H1 (cell line): ENCODE measurements around the gene CXCL14. TPM values are rescaled to one million over a fixed set of nuclear protein-coding genes. Genes with fewer than 3 reads are reported as not detected.
A peak's percentile ranks its signal among the peaks of the same experiment; 100 is the strongest.

ENCODE experiments used
- CTCF ChIA-PET: fragments of 300-600 bp; sonication (Branson Sonifier 250); formaldehyde crosslinking; loops from one replicate; lab custom pipeline; 2021; ENCODE audit not compliant: partially characterized antibody; lab: Charles Lee
- POLR2A ChIA-PET: fragments of 300-600 bp; sonication (Branson Sonifier 250); formaldehyde crosslinking; loops from one replicate; lab custom pipeline; 2021; ENCODE audit warnings: inconsistent platforms; ENCODE audit not compliant: partially characterized antibody; lab: Charles Lee
- DNase-seq, 2 experiments: peaks; one replicate each; pipeline versions ENCODE4 v3.0.0 to v3.0.0-alpha.2; 2010 to 2022; ENCODE audit warnings: low spot score in 2 of 2, low read depth in 1 of 2, mixed read lengths in 1 of 2
- FAIRE-seq: peaks from 2 replicates; lab custom pipeline; 2011; peaks lifted over from hg19 to GRCh38; lab: Jason Lieb, UNC
- H2AFZ ChIP-seq: 2 replicates; pipeline ENCODE4 v1.8.1; 2012; ENCODE audit warnings: low read length, inconsistent platforms
- H2AK5ac ChIP-seq: 2 replicates; pipeline ENCODE4 v1.6.1; 2013; ENCODE audit warnings: low read depth, low read length
- H2BK120ac ChIP-seq: replicated peaks from 2 replicates; pipeline ENCODE3; 2013; ENCODE audit warnings: low read depth, low read length, inconsistent platforms
- H2BK12ac ChIP-seq: 2 replicates; pipeline ENCODE4 v1.6.1; 2013; ENCODE audit warnings: low read depth, low read length
- H2BK15ac ChIP-seq: 2 replicates; pipeline ENCODE4 v1.6.1; 2013; ENCODE audit warnings: low read length
- H2BK20ac ChIP-seq: 2 replicates; pipeline ENCODE4 v1.6.1; 2013; ENCODE audit warnings: low read length
- H2BK5ac ChIP-seq: 2 replicates; pipeline ENCODE4 v1.6.1; 2013; ENCODE audit warnings: low read depth, low read length
- H3K14ac ChIP-seq: 2 replicates; pipeline ENCODE4 v1.6.1; 2013; ENCODE audit warnings: inconsistent platforms; ENCODE audit not compliant: insufficient read length
- H3K18ac ChIP-seq: 2 replicates; pipeline ENCODE4 v1.6.1; 2013; ENCODE audit warnings: low read length; ENCODE audit errors: extremely low read depth
- H3K23ac ChIP-seq: 2 replicates; pipeline ENCODE4 v1.6.1; 2013; ENCODE audit warnings: inconsistent platforms; ENCODE audit not compliant: insufficient read length
- H3K23me2 ChIP-seq: 2 replicates; pipeline ENCODE4 v1.6.1; 2013; ENCODE audit warnings: low read depth, low read length
- H3K27ac ChIP-seq: 2 replicates; pipeline ENCODE4 v1.6.1; 2011; ENCODE audit warnings: low read depth, low read length, inconsistent platforms
- H3K27me3 ChIP-seq, 4 experiments: replicated peaks in 1 of 4; 1 replicate in 1 of 4; 2 replicates in 3 of 4; pipeline versions ENCODE4 v1.6.1 to v1.8.1; 2011 to 2013; ENCODE audit warnings: low read length in 3 of 4, mild to moderate bottlenecking in 3 of 4, inconsistent platforms in 2 of 4, mixed read lengths in 2 of 4, moderate library complexity in 1 of 4; ENCODE audit not compliant: control insufficient read depth in 3 of 4, insufficient read depth in 3 of 4; ENCODE audit errors: extremely low read depth in 1 of 4
- H3K36me3 ChIP-seq, 4 experiments: 2 replicates each; pipeline versions ENCODE4 v1.6.1 to v1.8.1; 2011 to 2013; ENCODE audit warnings: mild to moderate bottlenecking in 4 of 4, low read length in 3 of 4, moderate library complexity in 2 of 4, control low read depth in 1 of 4, inconsistent platforms in 1 of 4; ENCODE audit not compliant: insufficient read depth in 4 of 4, control insufficient read depth in 2 of 4
- H3K4ac ChIP-seq: replicated peaks from 2 replicates; pipeline ENCODE3; 2013; ENCODE audit warnings: low read length, low read depth, mixed read lengths, inconsistent platforms; ENCODE audit not compliant: insufficient read length
- H3K4me1 ChIP-seq, 4 experiments: replicated peaks in 1 of 4; 1 replicate in 1 of 4; 2 replicates in 3 of 4; pipeline versions ENCODE4 v1.6.1 to v1.8.1; 2011 to 2013; ENCODE audit warnings: low read length in 3 of 4, inconsistent platforms in 2 of 4, mixed read lengths in 1 of 4; ENCODE audit not compliant: insufficient read depth in 4 of 4, control insufficient read depth in 3 of 4
- H3K4me2 ChIP-seq, 2 experiments: 2 replicates each; pipeline versions ENCODE4 v1.6.1 to v1.8.1; 2011 to 2013; ENCODE audit warnings: low read depth in 2 of 2, low read length in 2 of 2, control low read depth in 1 of 2, inconsistent platforms in 1 of 2, mild to moderate bottlenecking in 1 of 2; ENCODE audit not compliant: insufficient read depth in 1 of 2
- H3K4me3 ChIP-seq, 4 experiments: fragments of 200-600, 300-600 bp in 1 of 4; sonication (generic), shearing (Covaris generic), sonication (Bioruptor Twin) in 1 of 4; 2 replicates each; pipeline versions ENCODE4 v1.5.1 to v1.8.1; 2011 to 2016; ENCODE audit warnings: low read length in 4 of 4, low read depth in 3 of 4, control low read depth in 2 of 4, inconsistent platforms in 2 of 4, mild to moderate bottlenecking in 2 of 4, mixed read lengths in 1 of 4, moderate library complexity in 1 of 4; ENCODE audit not compliant: insufficient read depth in 2 of 4; ENCODE audit errors: extremely low read depth in 1 of 4
- H3K56ac ChIP-seq: replicated peaks from 2 replicates; pipeline ENCODE3; 2013; ENCODE audit warnings: low read depth, mild to moderate bottlenecking, mixed read lengths, low read length, inconsistent platforms; ENCODE audit not compliant: insufficient read length
- H3K79me1 ChIP-seq: 2 replicates; pipeline ENCODE4 v1.6.1; 2013; ENCODE audit warnings: low read depth, low read length, control low read depth
- H3K79me2 ChIP-seq, 2 experiments: 2 replicates each; pipeline versions ENCODE4 v1.6.1 to v1.8.1; 2012 to 2013; ENCODE audit warnings: low read length in 2 of 2, mild to moderate bottlenecking in 2 of 2, inconsistent platforms in 1 of 2; ENCODE audit not compliant: insufficient read depth in 2 of 2, control insufficient read depth in 1 of 2
- H3K9ac ChIP-seq, 4 experiments: replicated peaks in 1 of 4; 1 replicate in 1 of 4; 2 replicates in 3 of 4; pipeline versions ENCODE4 v1.6.1 to v1.8.1; 2011 to 2013; ENCODE audit warnings: low read depth in 3 of 4, low read length in 3 of 4, control low read depth in 2 of 4, mild to moderate bottlenecking in 2 of 4, moderate library complexity in 2 of 4, inconsistent platforms in 1 of 4; ENCODE audit errors: extremely low read depth in 1 of 4
- H3K9me3 ChIP-seq, 2 experiments: 2 replicates each; pipeline versions ENCODE4 v1.6.1 to v1.8.1; 2012 to 2013; ENCODE audit warnings: mild to moderate bottlenecking in 2 of 2, moderate library complexity in 2 of 2, control low read depth in 1 of 2, inconsistent platforms in 1 of 2, low read depth in 1 of 2, low read length in 1 of 2, mixed read lengths in 1 of 2; ENCODE audit not compliant: insufficient read depth in 2 of 2
- H4K20me1 ChIP-seq, 2 experiments: replicated peaks in 1 of 2; 2 replicates each; pipeline versions ENCODE3 to v1.8.1; 2011 to 2013; ENCODE audit warnings: inconsistent platforms in 2 of 2, low read length in 2 of 2, mild to moderate bottlenecking in 1 of 2; ENCODE audit not compliant: insufficient read depth in 2 of 2, control insufficient read depth in 1 of 2
- H4K5ac ChIP-seq: 2 replicates; pipeline ENCODE4 v1.6.1; 2013; ENCODE audit warnings: low read length, low read depth, mixed read lengths, inconsistent platforms; ENCODE audit not compliant: insufficient read length
- H4K8ac ChIP-seq: 2 replicates; pipeline ENCODE4 v1.8.0; 2013; ENCODE audit warnings: mild to moderate bottlenecking, moderate library complexity, low read length, inconsistent platforms; ENCODE audit not compliant: insufficient read depth; ENCODE audit errors: extremely low read depth
- H4K91ac ChIP-seq: replicated peaks from 2 replicates; pipeline ENCODE3; 2013; ENCODE audit warnings: low read length, mixed read lengths, inconsistent platforms; ENCODE audit not compliant: insufficient read length
- CEBPB ChIP-seq: IDR thresholded peaks from 2 replicates; pipeline ENCODE4 v1.6.1; 2012; ENCODE audit warnings: low read depth, low read length
- JUND ChIP-seq: IDR thresholded peaks from 2 replicates; pipeline ENCODE4 v1.6.1; 2011; ENCODE audit warnings: mild to moderate bottlenecking, improper control_type of control experiment, low read length
- KDM5A ChIP-seq: fragments of 200-600 bp; IDR thresholded peaks from 2 replicates; pipeline ENCODE4 v1.7.1; 2012; ENCODE audit warnings: mild to moderate bottlenecking, low read length, inconsistent platforms, mixed read lengths
- NANOG ChIP-seq: IDR thresholded peaks from 2 replicates; pipeline ENCODE4 v1.6.1; 2011; ENCODE audit warnings: low read length, low read depth, mild to moderate bottlenecking, inconsistent platforms; ENCODE audit not compliant: insufficient read depth, poor library complexity, severe bottlenecking
- PHF8 ChIP-seq: fragments of 200-600 bp; sonication (generic); conservative IDR thresholded peaks from 2 replicates; pipeline ENCODE4 v1.7.1; 2012; ENCODE audit warnings: low read depth, mild to moderate bottlenecking, inconsistent platforms, low read length, moderate library complexity
- POU5F1 ChIP-seq: IDR thresholded peaks from 2 replicates; pipeline ENCODE4 v1.6.1; 2011; ENCODE audit warnings: low read depth, mild to moderate bottlenecking, low read length, moderate library complexity
- RBBP5 ChIP-seq: IDR thresholded peaks from 2 replicates; pipeline ENCODE4 v1.7.1; 2012; ENCODE audit warnings: low read depth, mild to moderate bottlenecking, inconsistent platforms, low read length, moderate library complexity, borderline replicate concordance
- RXRA ChIP-seq: IDR thresholded peaks from 2 replicates; pipeline ENCODE4 v1.6.1; 2011; ENCODE audit warnings: low read depth, mild to moderate bottlenecking, low read length, moderate library complexity; ENCODE audit not compliant: insufficient read depth
- SAP30 ChIP-seq: fragments of 300-600 bp; sonication (generic); IDR thresholded peaks from 2 replicates; pipeline ENCODE4 v1.7.1; 2012; ENCODE audit warnings: low read length, moderate library complexity, mild to moderate bottlenecking, inconsistent platforms; ENCODE audit not compliant: insufficient read depth, insufficient replicate concordance
- SIRT6 ChIP-seq: IDR thresholded peaks from one replicate; pipeline ENCODE4 v1.7.1; 2012; ENCODE audit warnings: low read length, inconsistent platforms
- TBP ChIP-seq: IDR thresholded peaks from 2 replicates; pipeline ENCODE4 v1.6.1; 2011; ENCODE audit warnings: low read depth, low read length, improper control_type of control experiment
- YY1 ChIP-seq: IDR thresholded peaks from 2 replicates; pipeline ENCODE4 v1.6.1; 2011; ENCODE audit warnings: low read depth, mild to moderate bottlenecking, low read length
- WGBS, 2 experiments: shearing (Covaris generic) in 1 of 2; methylation state at CpG; one replicate each; pipeline versions ENCODE4 v1.1.6 to v1.1.7; 2013 to 2015; ENCODE audit warnings: low lambda C conversion rate in 2 of 2, mixed read lengths in 2 of 2, inconsistent platforms in 1 of 2, low coverage in 1 of 2, missing lambda C conversion rate in 1 of 2; ENCODE audit not compliant: insufficient replicate concordance in 2 of 2, insufficient coverage in 1 of 2, insufficient read length in 1 of 2; ENCODE audit errors: extremely low coverage in 1 of 2, missing lambda C conversion rate in 1 of 2; 5-methylcytosine and 5-hydroxymethylcytosine counted together
- polyA plus RNA-seq, 7 experiments: library from polyadenylated mRNA; depleted of rRNA in 3 of 7; stranded (reverse) in 5 of 7; unstranded in 2 of 7; fragments of >200 nt in 5 of 7; fragments of 200-250 nt in 2 of 7; gene quantifications; 1 replicate in 5 of 7; 2 replicates in 1 of 7; 4 replicates in 1 of 7; pipeline versions ENCODE4 v1.2.1 to v1.2.3, GENCODE V29; 2011 to 2013; ENCODE audit warnings: missing spikeins in 2 of 7, mixed read lengths in 2 of 7
- total RNA-seq: library from RNA; stranded (reverse); fragmentation: NEBNext Ultra II Directional; extraction: Animal tissue kit (Norgen Biotek cat#: 25700); gene quantifications from 2 replicates; pipeline ENCODE4 v1.2.1, GENCODE V29; 2021

The CXCL14 gene
- total and polyA plus RNA-seq, 2 of the 8 experiments (the other 6 are each of a cell fraction or from before 2014, with no cell fraction given): 1.5 to 1.8 TPM

DNA sequence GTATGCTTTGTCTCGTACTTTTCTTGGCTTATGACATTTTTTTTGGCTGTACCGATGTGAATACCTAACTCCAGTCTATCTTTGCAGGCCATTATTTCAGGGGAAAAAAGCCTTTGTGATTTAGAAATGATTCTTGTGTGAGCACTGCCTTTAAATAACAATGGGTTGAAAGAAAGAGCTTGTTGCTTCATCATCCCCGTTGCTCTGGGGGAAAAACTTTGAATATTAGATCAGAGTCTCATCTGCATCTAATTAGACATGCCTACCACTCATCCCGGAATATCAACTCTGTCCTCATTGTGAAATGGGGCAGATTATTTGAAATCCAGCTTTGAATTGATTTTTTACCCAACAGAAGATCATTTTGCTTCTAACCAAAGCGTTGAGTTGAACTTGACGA is 13.5 kb downstream of the CXCL14 start:
- POLR2A ChIA-PET: interaction anchor here (0.6 to 1.2 kb wide), 2 partner anchors 99 to 1912 kb away, joined by 3 read pairs; no protein-coding TSS in a partner anchor
- H3K4me2 ChIP-seq: peak overlapping the region; percentile 29 to 55

More for the DNA sequence above, 13.5 kb downstream of the CXCL14 start:
- Histone ChIP-seq H4K5ac (no peak overlapping the region), H2BK15ac (no peak overlapping the region), H3K36me3 (no peaks in the 10 kb centered on the region), H2AK5ac (no peak overlapping the region), H3K9ac (no peak overlapping the region), H3K23ac (no peak overlapping the region), H4K8ac (no peak overlapping the region), H3K23me2 (no peaks in the 10 kb centered on the region), H3K9me3 (no peaks in the 10 kb centered on the region), H3K4ac (no peak overlapping the region), H2BK5ac (no peak overlapping the region; the same call in 1 of the 2 replicates), H2BK120ac (no peak overlapping the region), H2AFZ (no peak overlapping the region), H3K79me1 (no peaks in the 10 kb centered on the region), H2BK12ac (peak overlapping the region; percentile 84; the same call in 1 of the 2 replicates), H2BK20ac (no peak overlapping the region), H4K91ac (no peak overlapping the region)
- CTCF ChIA-PET: interaction anchor here (0.7 to 20.6 kb wide), 32 partner anchors 12 to 488 kb away, joined by 3 to 547 read pairs (median 6); partner anchors contain the start of genes CXCL14 and SLC25A48
- 42% methylated on average over 6 of the region's 6 CpGs; no CpG with 5 or more reads in 1 of the 2 experiments for WGBS, 2 experiments
- no peak for FAIRE-seq
- TF ChIP-seq CEBPB (peak; percentile 87), NANOG (no peak), JUND (no peak), PHF8 (no peak), RBBP5 (no peak), YY1 (no peak), SIRT6 (no peak), TBP (no peak), KDM5A (no peak), POU5F1 (0 out of 2 replicates have a peak, but pooled peaks have one; percentile 46), RXRA (no peak), SAP30 (no peak)
- TF ChIP-seq, all 59 proteins: peak for 2
- peaks cover 0 to 23% (median 9%) of the 10 kb centered on the region in 4 experiments; a peak in 6 of 7 replicates for H3K4me1 ChIP-seq
- H3K27ac ChIP-seq: no peak overlapping the region
- no peak for DNase-seq
- H3K4me3 ChIP-seq: peak overlapping the region in 1 of 4 experiments; percentile 12; a peak in 1 of 8 replicates
- no peaks in the 10 kb centered on the region for H3K27me3 ChIP-seq
- H3K56ac ChIP-seq: no peak overlapping the region
- no peaks in the 10 kb centered on the region for H4K20me1 ChIP-seq
- no peak overlapping the region for H3K14ac ChIP-seq
- no peaks in the 10 kb centered on the region for H3K79me2 ChIP-seq
- H3K18ac ChIP-seq: no peak overlapping the region
